ENCODE measurements around the gene BDNF. TPM values are rescaled to one million over a fixed set of nuclear protein-coding genes. Genes with fewer than 3 reads are reported as not detected.

The BDNF gene
- total and polyA plus RNA-seq, 2 of the 8 experiments (the other 6 are each of a cell fraction or from before 2014, with no cell fraction given) = 2.4 to 5.4 TPM

DNA sequence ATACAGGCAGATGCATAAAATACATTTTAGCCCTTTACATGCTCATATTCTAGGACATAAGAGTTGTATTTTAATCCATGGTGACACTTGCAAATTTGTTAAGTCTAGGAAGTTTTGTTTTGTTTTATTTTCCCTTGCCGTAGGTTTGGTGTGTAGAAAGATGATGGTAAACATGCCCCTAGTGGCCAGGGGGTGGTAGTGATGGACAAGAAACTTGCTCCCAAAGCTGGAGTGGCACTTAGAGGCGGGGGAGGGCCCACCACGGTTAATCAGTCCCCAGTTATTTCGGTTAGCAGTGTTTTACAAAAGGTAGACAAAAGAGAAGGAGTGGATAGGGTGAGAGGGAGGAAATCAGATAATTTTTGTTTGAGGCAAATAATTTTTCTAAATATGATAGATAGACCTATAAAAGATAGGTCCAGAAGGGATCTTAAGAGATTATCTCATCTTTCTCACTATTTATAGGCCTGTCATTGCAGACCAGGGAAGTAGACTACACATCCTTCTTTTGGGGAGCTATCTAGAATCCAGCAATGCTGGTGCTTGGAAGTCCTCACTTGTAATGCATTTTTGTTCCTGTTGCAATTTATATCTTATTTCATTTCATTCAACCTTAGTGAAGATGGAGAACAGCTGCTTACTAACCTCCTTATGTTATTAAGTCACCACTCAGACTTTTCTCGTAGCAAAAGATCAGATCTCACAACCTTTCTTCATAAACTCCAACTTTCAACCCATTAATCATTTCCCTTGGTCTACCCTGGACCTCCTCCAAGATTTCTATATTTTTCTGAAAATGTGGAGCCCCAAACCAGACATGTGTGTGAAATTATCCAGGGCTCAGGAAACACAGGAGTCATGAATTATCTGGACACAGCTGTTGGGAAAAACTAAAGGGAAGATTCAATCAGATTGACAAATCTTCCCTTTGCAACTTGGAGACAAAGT, 5.9 kb upstream of the BDNF start:
- H2AFZ ChIP-seq (ENCODE audit: low read length) = no peak overlapping the region
- H3K4me1 ChIP-seq (replicated peaks in 1 of 4; ENCODE audit: control insufficient read depth in 3 of 4, insufficient read depth in 4 of 4, low read length in 3 of 4) = peaks cover 0 to 5% (median 1%) of the 10 kb centered on the region in 4 experiments; a peak in 3 of 7 replicates
- H3K4me3 ChIP-seq (ENCODE audit: extremely low read depth in 1 of 4, insufficient read depth in 2 of 4, low read depth in 3 of 4, low read length in 4 of 4) = no peak overlapping the region
- H3K9me3 ChIP-seq (ENCODE audit: insufficient read depth in 2 of 2, low read depth in 1 of 2, low read length in 1 of 2) = no peaks in the 10 kb centered on the region
- TF ChIP-seq BRCA1 (IDR thresholded peaks at IDR 0.05; ENCODE audit: low read depth, low read length) (no peak), CHD1 (IDR thresholded peaks at IDR 0.05; ENCODE audit: low read depth, low read length) (no peak), RAD21 (IDR thresholded peaks at IDR 0.05 in 1 of 2, conservative IDR thresholded peaks at IDR 0.05 in 1 of 2; ENCODE audit: low read depth in 2 of 2, low read length in 2 of 2) (peak; percentile 62 to 72), CHD2 (IDR thresholded peaks at IDR 0.05; ENCODE audit: low read length) (no peak), SIN3A (conservative IDR thresholded peaks at IDR 0.05 in 1 of 2, IDR thresholded peaks at IDR 0.05 in 1 of 2; ENCODE audit: low read depth in 1 of 2, low read length in 2 of 2) (no peak), KDM1A (IDR thresholded peaks at IDR 0.05; ENCODE audit: borderline replicate concordance, low read length) (no peak)
- TF ChIP-seq, protein P1, sequence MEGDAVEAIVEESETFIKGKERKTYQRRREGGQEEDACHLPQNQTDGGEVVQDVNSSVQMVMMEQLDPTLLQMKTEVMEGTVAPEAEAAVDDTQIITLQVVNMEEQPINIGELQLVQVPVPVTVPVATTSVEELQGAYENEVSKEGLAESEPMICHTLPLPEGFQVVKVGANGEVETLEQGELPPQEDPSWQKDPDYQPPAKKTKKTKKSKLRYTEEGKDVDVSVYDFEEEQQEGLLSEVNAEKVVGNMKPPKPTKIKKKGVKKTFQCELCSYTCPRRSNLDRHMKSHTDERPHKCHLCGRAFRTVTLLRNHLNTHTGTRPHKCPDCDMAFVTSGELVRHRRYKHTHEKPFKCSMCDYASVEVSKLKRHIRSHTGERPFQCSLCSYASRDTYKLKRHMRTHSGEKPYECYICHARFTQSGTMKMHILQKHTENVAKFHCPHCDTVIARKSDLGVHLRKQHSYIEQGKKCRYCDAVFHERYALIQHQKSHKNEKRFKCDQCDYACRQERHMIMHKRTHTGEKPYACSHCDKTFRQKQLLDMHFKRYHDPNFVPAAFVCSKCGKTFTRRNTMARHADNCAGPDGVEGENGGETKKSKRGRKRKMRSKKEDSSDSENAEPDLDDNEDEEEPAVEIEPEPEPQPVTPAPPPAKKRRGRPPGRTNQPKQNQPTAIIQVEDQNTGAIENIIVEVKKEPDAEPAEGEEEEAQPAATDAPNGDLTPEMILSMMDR (IDR thresholded peaks at IDR 0.05; ENCODE audit: control extremely low read depth in 1 of 3, insufficient read depth in 1 of 3, low read depth in 1 of 3, low read length in 3 of 3) = peak; percentile 67 to 84 (median 68)
- WGBS, 2 experiments (ENCODE audit: extremely low coverage in 1 of 2, insufficient coverage in 1 of 2, insufficient read length in 1 of 2, insufficient replicate concordance in 2 of 2, low coverage in 1 of 2, low lambda C conversion rate in 2 of 2, missing lambda C conversion rate in 1 of 2) = 51 to 100% methylated on average over 1 to 5 of the region's 5 CpGs
- no peak overlapping the region for H4K91ac ChIP-seq (replicated peaks; ENCODE audit: insufficient read length, low read length)
- no peak overlapping the region for H2BK12ac ChIP-seq (ENCODE audit: low read depth, low read length)
- H3K36me3 ChIP-seq (ENCODE audit: control insufficient read depth in 2 of 4, insufficient read depth in 4 of 4, low read length in 3 of 4) = no peaks in the 10 kb centered on the region
- H2BK5ac ChIP-seq (ENCODE audit: low read depth, low read length) = no peak overlapping the region
- H3K9ac ChIP-seq (replicated peaks in 1 of 4; ENCODE audit: extremely low read depth in 1 of 4, low read depth in 3 of 4, low read length in 3 of 4) = no peak overlapping the region
- no peak overlapping the region for H3K4me2 ChIP-seq (ENCODE audit: insufficient read depth in 1 of 2, low read depth in 2 of 2, low read length in 2 of 2)
- H3K23me2 ChIP-seq (ENCODE audit: low read depth, low read length) = peaks cover 5% of the 10 kb centered on the region
- H3K56ac ChIP-seq (replicated peaks; ENCODE audit: insufficient read length, low read depth, low read length) = no peak overlapping the region
- FAIRE-seq = peak; percentile 94
- ChIA-PET CTCF (ENCODE audit: partially characterized antibody) (interaction anchor here (0.5 to 9.1 kb wide), 25 partner anchors 9 to 839 kb away, joined by 3 to 223 read pairs (median 3); no protein-coding TSS in a partner anchor), POLR2A (ENCODE audit: partially characterized antibody) (interaction anchor here (1.6 to 9.1 kb wide), 2 partner anchors 13 to 80 kb away, joined by 3 to 191 read pairs; no protein-coding TSS in a partner anchor)
- H3K18ac ChIP-seq (ENCODE audit: extremely low read depth, low read length) = no peak overlapping the region
- H3K27ac ChIP-seq (ENCODE audit: low read depth, low read length) = no peak overlapping the region
- H3K4ac ChIP-seq (replicated peaks; ENCODE audit: insufficient read length, low read depth, low read length) = no peak overlapping the region
- no peak overlapping the region for H2BK20ac ChIP-seq (ENCODE audit: low read length)
- peaks cover 8 to 19% (median 16%) of the 10 kb centered on the region in 4 experiments for H3K27me3 ChIP-seq (replicated peaks in 1 of 4; ENCODE audit: control insufficient read depth in 3 of 4, extremely low read depth in 1 of 4, insufficient read depth in 3 of 4, low read length in 3 of 4)
- no peak overlapping the region for H2BK120ac ChIP-seq (replicated peaks; ENCODE audit: low read depth, low read length)
- H2BK15ac ChIP-seq (ENCODE audit: low read length) = no peak overlapping the region
- no peak overlapping the region for H3K14ac ChIP-seq (ENCODE audit: insufficient read length)
- no peak for DNase-seq (ENCODE audit: low read depth in 1 of 2, low spot score in 2 of 2)
- H3K23ac ChIP-seq (ENCODE audit: insufficient read length) = no peak overlapping the region
- no peak overlapping the region for H4K5ac ChIP-seq (ENCODE audit: insufficient read length, low read depth, low read length)
- H4K8ac ChIP-seq (ENCODE audit: extremely low read depth, insufficient read depth, low read length) = no peak overlapping the region
- no peaks in the 10 kb centered on the region for H3K79me2 ChIP-seq (ENCODE audit: control insufficient read depth in 1 of 2, insufficient read depth in 2 of 2, low read length in 2 of 2)
- no peaks in the 10 kb centered on the region for H3K79me1 ChIP-seq (ENCODE audit: low read depth, low read length)
- no peak overlapping the region for H2AK5ac ChIP-seq (ENCODE audit: low read depth, low read length)
- H4K20me1 ChIP-seq (replicated peaks in 1 of 2; ENCODE audit: control insufficient read depth in 1 of 2, insufficient read depth in 2 of 2, low read length in 2 of 2) = no peaks in the 10 kb centered on the region
